HL-60/S4 treated with retinoic acid at 250 ng/mL for 4 days and 3 days (cell line): ENCODE results near the gene PRMT5.
"Not testable (repeated sequence)": the region's sequence is repeated elsewhere in the genome, so short reads cannot be mapped to it uniquely, and the experiment has no call there.

Source experiments
- in situ Hi-C: fragments of 300-500 bp; cut with MboI; formaldehyde crosslinking; loops from 2 replicates; pipeline ENCODE4 v1.7.0; 2022; ENCODE audit warnings: low sequenced_read_pairs

Gene PRMT5

GRCh38 chr14:22929104-22929960 is at the start of gene PRMT5:
TSS of gene PRMT5 (minus strand) at chr14:22929376. CDS start at chr14:22929361, 15 bp downstream.
- in situ Hi-C loops, result no loop called here

- in situ Hi-C loops, result no loop called here
Measured at GRCh38 chr14:22978487-22978837, 49.3 kb upstream of the PRMT5 start.

- in situ Hi-C loops, result no loop called here
Measured at GRCh38 chr14:22977684-22978486, 48.7 kb upstream of the PRMT5 start.

- in situ Hi-C loops, result no loop called here
Measured at GRCh38 chr14:22977434-22977683, 48.2 kb upstream of the PRMT5 start.

GRCh38 chr14:22976620-22977433 is 47.7 kb upstream of the PRMT5 start:
- in situ Hi-C loops, result no loop called here

- in situ Hi-C loops, result no loop called here
Measured at GRCh38 chr14:22974530-22975313, 45.5 kb upstream of the PRMT5 start.

GRCh38 chr14:22973217-22974032 is 44.2 kb upstream of the PRMT5 start:
- in situ Hi-C loops, result no loop called here

- in situ Hi-C loops, result no loop called here
Measured at GRCh38 chr14:22972313-22972930, 43.2 kb upstream of the PRMT5 start.

- in situ Hi-C loops, result no loop called here
Measured at GRCh38 chr14:22971152-22971551, 42.0 kb upstream of the PRMT5 start.

GRCh38 chr14:22966783-22967269 is 37.6 kb upstream of the PRMT5 start:
- in situ Hi-C loops, result no loop called here

- in situ Hi-C loops, result not testable (repeated sequence)
Measured at GRCh38 chr14:22965916-22966782, 37.0 kb upstream of the PRMT5 start.

GRCh38 chr14:22962061-22962676 is 33.0 kb upstream of the PRMT5 start:
- in situ Hi-C loops, result no loop called here

- in situ Hi-C loops, result no loop called here
Measured at GRCh38 chr14:22955702-22956569, 26.8 kb upstream of the PRMT5 start.

- in situ Hi-C loops, result no loop called here
Measured at GRCh38 chr14:22952418-22952817, 23.2 kb upstream of the PRMT5 start.

GRCh38 chr14:22951795-22952194 is 22.6 kb upstream of the PRMT5 start:
- in situ Hi-C loops, result not testable (repeated sequence)

GRCh38 chr14:22945642-22946041 is 16.5 kb upstream of the PRMT5 start:
- in situ Hi-C loops, result no loop called here

GRCh38 chr14:22939684-22940083 is 10.5 kb upstream of the PRMT5 start:
- in situ Hi-C loops, result no loop called here
